ENCODE measurements around the gene GCLC.

DNA sequence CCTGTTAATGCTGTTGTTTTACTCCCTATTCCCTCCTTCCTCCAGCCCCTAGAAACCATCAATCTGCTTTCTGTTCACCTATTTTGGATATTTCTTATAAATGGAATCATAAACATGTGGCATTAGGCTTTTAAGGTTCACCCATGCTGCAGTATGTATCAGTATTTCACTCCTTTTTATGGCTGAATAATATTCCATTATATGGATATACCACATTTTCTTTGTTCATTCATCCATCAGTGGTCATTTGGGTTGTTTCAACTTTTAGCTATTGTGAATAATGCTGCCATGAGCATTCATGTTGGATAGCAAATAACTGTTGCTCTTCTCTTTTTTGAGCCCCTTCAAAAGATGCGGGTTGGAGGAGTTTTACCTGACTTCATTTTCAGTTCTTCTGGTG lies 89.2 kb downstream of the GCLC start:
- TF ChIP-seq, protein P1, sequence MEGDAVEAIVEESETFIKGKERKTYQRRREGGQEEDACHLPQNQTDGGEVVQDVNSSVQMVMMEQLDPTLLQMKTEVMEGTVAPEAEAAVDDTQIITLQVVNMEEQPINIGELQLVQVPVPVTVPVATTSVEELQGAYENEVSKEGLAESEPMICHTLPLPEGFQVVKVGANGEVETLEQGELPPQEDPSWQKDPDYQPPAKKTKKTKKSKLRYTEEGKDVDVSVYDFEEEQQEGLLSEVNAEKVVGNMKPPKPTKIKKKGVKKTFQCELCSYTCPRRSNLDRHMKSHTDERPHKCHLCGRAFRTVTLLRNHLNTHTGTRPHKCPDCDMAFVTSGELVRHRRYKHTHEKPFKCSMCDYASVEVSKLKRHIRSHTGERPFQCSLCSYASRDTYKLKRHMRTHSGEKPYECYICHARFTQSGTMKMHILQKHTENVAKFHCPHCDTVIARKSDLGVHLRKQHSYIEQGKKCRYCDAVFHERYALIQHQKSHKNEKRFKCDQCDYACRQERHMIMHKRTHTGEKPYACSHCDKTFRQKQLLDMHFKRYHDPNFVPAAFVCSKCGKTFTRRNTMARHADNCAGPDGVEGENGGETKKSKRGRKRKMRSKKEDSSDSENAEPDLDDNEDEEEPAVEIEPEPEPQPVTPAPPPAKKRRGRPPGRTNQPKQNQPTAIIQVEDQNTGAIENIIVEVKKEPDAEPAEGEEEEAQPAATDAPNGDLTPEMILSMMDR (IDR thresholded peaks at IDR 0.05): no peak
- TF ChIP-seq POLR2A (IDR thresholded peaks at IDR 0.05): no peak
- TF ChIP-seq POLR2AphosphoS5 (IDR thresholded peaks at IDR 0.05): no peak
- no peak for TF ChIP-seq EP300 (IDR thresholded peaks at IDR 0.05)

All from stomach (tissue), 4 donors.